ENCODE measurements around the gene USP33. TPM values are rescaled to one million over a fixed set of nuclear protein-coding genes. Genes with fewer than 3 reads are reported as not detected.

Gene USP33
- total and polyA plus RNA-seq, 12 donors, result 29.6 to 95.7 (median 66.5) TPM

DNA sequence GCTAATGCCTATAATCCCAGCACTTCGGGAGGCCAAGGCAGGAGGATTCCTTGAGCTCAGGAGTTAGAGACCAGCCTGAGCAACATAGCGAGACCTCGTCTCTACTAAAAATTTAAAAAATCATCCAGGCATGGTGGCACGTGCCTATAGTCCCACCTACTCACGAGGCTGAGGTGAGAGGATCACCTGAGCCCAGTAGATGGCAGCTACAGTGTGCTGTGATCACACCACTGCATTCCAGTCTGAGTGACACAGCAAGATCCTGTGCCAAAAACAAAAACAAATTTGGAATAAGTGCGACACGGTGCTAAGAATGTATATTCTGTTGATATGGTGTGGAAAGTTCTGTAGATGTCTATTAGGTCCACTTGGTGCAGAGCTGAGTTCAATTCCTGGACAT lies 15.1 kb downstream of the USP33 start:
- Histone ChIP-seq H3K36me3 (replicated peaks in 1 of 2) (peaks cover 0 to 7% of the 10 kb centered on the region in 2 donors), H3K9me3 (replicated peaks in 1 of 3) (no peaks in the 10 kb centered on the region), H3K4me3 (no peak overlapping the region), H3K27me3 (no peaks in the 10 kb centered on the region), H3K27ac (no peak overlapping the region), H3K4me1 (replicated peaks in 1 of 2) (peaks cover 0 to 24% of the 10 kb centered on the region in 2 donors)
- WGBS, 4 donors, result 92 to 96% (median 95%) methylated on average over 7 of the region's 7 CpGs
- no peak for TF ChIP-seq POLR2A (IDR thresholded peaks at IDR 0.05)
- TF ChIP-seq, protein P1, sequence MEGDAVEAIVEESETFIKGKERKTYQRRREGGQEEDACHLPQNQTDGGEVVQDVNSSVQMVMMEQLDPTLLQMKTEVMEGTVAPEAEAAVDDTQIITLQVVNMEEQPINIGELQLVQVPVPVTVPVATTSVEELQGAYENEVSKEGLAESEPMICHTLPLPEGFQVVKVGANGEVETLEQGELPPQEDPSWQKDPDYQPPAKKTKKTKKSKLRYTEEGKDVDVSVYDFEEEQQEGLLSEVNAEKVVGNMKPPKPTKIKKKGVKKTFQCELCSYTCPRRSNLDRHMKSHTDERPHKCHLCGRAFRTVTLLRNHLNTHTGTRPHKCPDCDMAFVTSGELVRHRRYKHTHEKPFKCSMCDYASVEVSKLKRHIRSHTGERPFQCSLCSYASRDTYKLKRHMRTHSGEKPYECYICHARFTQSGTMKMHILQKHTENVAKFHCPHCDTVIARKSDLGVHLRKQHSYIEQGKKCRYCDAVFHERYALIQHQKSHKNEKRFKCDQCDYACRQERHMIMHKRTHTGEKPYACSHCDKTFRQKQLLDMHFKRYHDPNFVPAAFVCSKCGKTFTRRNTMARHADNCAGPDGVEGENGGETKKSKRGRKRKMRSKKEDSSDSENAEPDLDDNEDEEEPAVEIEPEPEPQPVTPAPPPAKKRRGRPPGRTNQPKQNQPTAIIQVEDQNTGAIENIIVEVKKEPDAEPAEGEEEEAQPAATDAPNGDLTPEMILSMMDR (IDR thresholded peaks at IDR 0.05), result no peak
- DNase-seq, result no peak
- intact Hi-C loops (cut with DNase I), result no loop called here

DNA sequence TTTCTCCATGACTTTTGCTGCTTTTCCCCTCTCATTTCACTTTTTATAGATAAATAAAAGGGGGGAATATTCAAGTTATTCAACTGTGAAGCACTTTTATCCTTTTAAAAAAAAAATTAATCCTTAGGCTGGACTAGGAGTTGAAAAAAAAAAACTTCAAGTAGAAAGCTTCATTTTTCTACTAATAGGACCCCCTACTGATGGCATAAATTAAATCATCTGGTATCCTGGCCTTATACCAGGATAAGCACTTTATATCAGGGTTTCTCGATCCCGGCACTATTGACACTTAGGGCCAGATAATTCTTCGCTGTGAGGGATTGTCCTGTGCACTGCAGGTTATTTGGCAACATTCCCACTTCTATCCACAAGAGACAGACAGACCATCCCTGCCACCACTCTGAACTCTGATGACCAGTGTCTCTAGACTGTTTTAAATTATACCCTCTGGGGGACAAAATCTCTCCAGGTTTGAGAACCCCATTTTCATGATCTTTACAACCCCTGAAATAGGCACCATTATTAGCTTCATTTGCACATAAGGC lies 17.6 kb downstream of the USP33 start:
- no peak for DNase-seq
- Histone ChIP-seq H3K4me1 (replicated peaks in 1 of 2) (peaks cover 0 to 3% of the 10 kb centered on the region in 2 donors), H3K9me3 (replicated peaks in 1 of 3) (no peaks in the 10 kb centered on the region), H3K27ac (no peak overlapping the region), H3K27me3 (no peaks in the 10 kb centered on the region), H3K4me3 (no peak overlapping the region), H3K36me3 (replicated peaks in 1 of 2) (peaks cover 0 to 13% of the 10 kb centered on the region in 2 donors)
- intact Hi-C loops (cut with DNase I), result no loop called here
- WGBS, 4 donors, result 74 to 88% (median 75%) methylated on average over 3 of the region's 3 CpGs
- no peak for TF ChIP-seq POLR2A (IDR thresholded peaks at IDR 0.05)
- TF ChIP-seq, protein P1 (IDR thresholded peaks at IDR 0.05), result no peak

DNA sequence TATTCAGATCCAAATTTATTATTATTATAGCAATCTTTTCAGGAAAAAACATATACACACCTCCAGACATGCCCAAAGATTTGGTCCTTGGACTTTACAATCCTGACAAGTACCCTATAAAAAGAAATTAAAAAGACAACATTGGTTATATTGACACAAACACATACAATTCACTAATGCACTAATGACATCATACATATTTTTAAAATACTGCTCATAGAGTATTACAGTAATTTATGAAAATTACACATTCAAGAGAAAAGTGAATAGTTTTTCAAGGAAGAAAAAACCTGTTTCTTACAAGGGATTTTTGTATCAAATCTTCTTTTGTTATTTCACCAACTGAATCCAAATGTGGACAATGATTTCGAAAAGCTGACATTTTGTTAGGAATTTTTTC lies 18.3 kb downstream of the USP33 start:
- H3K27ac ChIP-seq, result no peak overlapping the region
- no peak overlapping the region for H3K4me3 ChIP-seq
- 87 to 98% (median 94%) methylated on average over 1 of the region's 1 CpG for WGBS, 4 donors
- DNase-seq, result no peak
- H3K27me3 ChIP-seq, result no peaks in the 10 kb centered on the region
- TF ChIP-seq, protein P1 (IDR thresholded peaks at IDR 0.05), result no peak
- no peak for TF ChIP-seq POLR2A (IDR thresholded peaks at IDR 0.05)
- peaks cover 0 to 3% of the 10 kb centered on the region in 2 donors for H3K4me1 ChIP-seq (replicated peaks in 1 of 2)
- intact Hi-C loops (cut with DNase I), result no loop called here
- H3K36me3 ChIP-seq (replicated peaks in 1 of 2), result peaks cover 0 to 13% of the 10 kb centered on the region in 2 donors
- H3K9me3 ChIP-seq (replicated peaks in 1 of 3), result no peaks in the 10 kb centered on the region

DNA sequence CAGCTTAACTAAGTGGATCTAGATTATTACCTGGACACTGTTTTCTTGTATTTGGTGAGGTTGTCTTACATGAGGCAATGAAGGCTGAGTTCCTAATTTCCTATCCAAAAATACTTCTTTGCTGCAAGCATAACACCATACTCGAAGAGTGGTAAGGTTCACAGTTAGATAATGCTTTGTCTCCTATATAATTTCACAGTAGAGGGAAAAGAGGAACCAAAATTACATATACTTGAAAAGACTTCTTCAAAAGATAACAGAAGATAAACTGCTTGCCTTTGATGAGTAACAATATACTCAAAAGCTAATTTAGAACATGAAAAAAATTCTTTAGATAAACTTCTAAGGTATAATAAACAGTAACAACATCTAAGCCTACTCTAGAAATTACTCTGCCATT lies 20.4 kb downstream of the USP33 start:
- no peaks in the 10 kb centered on the region for H3K9me3 ChIP-seq (replicated peaks in 1 of 3)
- no peak for DNase-seq
- H3K27me3 ChIP-seq, result no peaks in the 10 kb centered on the region
- no peak overlapping the region for H3K27ac ChIP-seq
- peaks cover 0 to 3% of the 10 kb centered on the region in 2 donors for H3K4me1 ChIP-seq (replicated peaks in 1 of 2)
- no peak overlapping the region for H3K4me3 ChIP-seq
- TF ChIP-seq POLR2A (IDR thresholded peaks at IDR 0.05), result no peak
- TF ChIP-seq, protein P1 (IDR thresholded peaks at IDR 0.05), result no peak
- peaks cover 0 to 17% of the 10 kb centered on the region in 2 donors for H3K36me3 ChIP-seq (replicated peaks in 1 of 2)
- WGBS, 4 donors, result 85 to 90% (median 88%) methylated on average over 1 of the region's 1 CpG
- intact Hi-C loops (cut with DNase I), result no loop called here
